ENCODE results near the gene RIMBP2.

RIMBP2 gene

GRCh38 chr12:130609966-130610365 is 106.1 kb downstream of the RIMBP2 start:
- TF ChIP-seq CTCF (IDR thresholded peaks at IDR 0.05; ENCODE audit: insufficient read depth, low read depth, low read length, missing control alignments), result no peak
- DNase-seq (ENCODE audit: low read depth), result no peak
- no peak overlapping the region for H3K4me3 ChIP-seq (ENCODE audit: low read depth, low read length)

- no peak for TF ChIP-seq CTCF (IDR thresholded peaks at IDR 0.05; ENCODE audit: insufficient read depth, low read depth, low read length, missing control alignments)
These were observed 107.3 kb downstream of the RIMBP2 start for GRCh38 chr12:130608831-130609230.

GRCh38 chr12:130608132-130608531 is 108.0 kb downstream of the RIMBP2 start:
- H3K4me3 ChIP-seq (ENCODE audit: low read depth, low read length), result no peak overlapping the region
- TF ChIP-seq CTCF (IDR thresholded peaks at IDR 0.05; ENCODE audit: insufficient read depth, low read depth, low read length, missing control alignments), result no peak
- no peak for DNase-seq (ENCODE audit: low read depth)

More at GRCh38 chr12:130608831-130609230, 107.3 kb downstream of the RIMBP2 start:
- DNase-seq (ENCODE audit: low read depth), result no peak
- no peak overlapping the region for H3K4me3 ChIP-seq (ENCODE audit: low read depth, low read length)

GRCh38 chr12:130606231-130606630 is 109.9 kb downstream of the RIMBP2 start:
- no peak for DNase-seq (ENCODE audit: low read depth)
- no peak overlapping the region for H3K4me3 ChIP-seq (ENCODE audit: low read depth, low read length)
- no peak for TF ChIP-seq CTCF (IDR thresholded peaks at IDR 0.05; ENCODE audit: insufficient read depth, low read depth, low read length, missing control alignments)

- TF ChIP-seq CTCF (IDR thresholded peaks at IDR 0.05; ENCODE audit: insufficient read depth, low read depth, low read length, missing control alignments), result no peak
- no peak overlapping the region for H3K4me3 ChIP-seq (ENCODE audit: low read depth, low read length)
- no peak for DNase-seq (ENCODE audit: low read depth)
These were observed 112.6 kb downstream of the RIMBP2 start for GRCh38 chr12:130603396-130603965.

GRCh38 chr12:130602251-130602650 is 113.8 kb downstream of the RIMBP2 start:
- no peak for TF ChIP-seq CTCF (IDR thresholded peaks at IDR 0.05; ENCODE audit: insufficient read depth, low read depth, low read length, missing control alignments)
- DNase-seq (ENCODE audit: low read depth), result no peak
- H3K4me3 ChIP-seq (ENCODE audit: low read depth, low read length), result no peak overlapping the region

- no peak for TF ChIP-seq CTCF (IDR thresholded peaks at IDR 0.05; ENCODE audit: insufficient read depth, low read depth, low read length, missing control alignments)
These were observed 114.8 kb downstream of the RIMBP2 start for GRCh38 chr12:130601327-130601726.

More at GRCh38 chr12:130601327-130601726, 114.8 kb downstream of the RIMBP2 start:
- DNase-seq (ENCODE audit: low read depth), result no peak
- H3K4me3 ChIP-seq (ENCODE audit: low read depth, low read length), result no peak overlapping the region

All from GM12865 (cell line).